K562 (cell line): ENCODE results near the gene LRMDA. TPM values are rescaled to one million over a fixed set of nuclear protein-coding genes. Genes with fewer than 3 reads are reported as not detected.

Source experiments
- ATAC-seq: fragments of 200-7000 bp; cut with Tn5 transposase; 3 replicates; pipeline ENCODE4 v1.9.1; 2020; ENCODE audit warnings: moderate library complexity
- BruUV-seq: library from RNA; stranded (reverse); fragments of 400-500 nt; replicated peaks from 2 replicates; lab custom pipeline; 2021; lab: Mats Ljungman, UMichigan
- CTCF ChIA-PET: fragments of 300-600 bp; formaldehyde crosslinking; extraction: SDS; loops from one replicate; lab custom pipeline; 2021; ENCODE audit warnings: low intra/inter-chr PET ratio; lab: Yijun Ruan, JAX
- POLR2A ChIA-PET: fragments of 300-600, 350-650 bp; sonication (Branson Sonifier 250); formaldehyde crosslinking; extraction: SDS; loops from one replicate; lab custom pipeline; 2021; ENCODE audit warnings: antibody characterized with exemption, inconsistent platforms; lab: Yijun Ruan, JAX
- DNase-seq, 4 experiments: peaks; one replicate each; pipeline versions ENCODE4 v3.0.0 to v3.0.0-alpha.2; 2011 to 2018; ENCODE audit warnings: low spot score in 3 of 4, mixed read lengths in 3 of 4; ENCODE audit errors: extremely low read depth in 1 of 4
- FAIRE-seq: peaks from 2 replicates; lab custom pipeline; 2011; peaks lifted over from hg19 to GRCh38; lab: Jason Lieb, UNC
- H2AFZ ChIP-seq: 2 replicates; pipeline ENCODE4 v1.6.0; 2011; ENCODE audit warnings: low read depth, low read length, control low read depth, inconsistent platforms
- H3K27ac ChIP-seq: fragments of 200-600 bp; 3 replicates; pipeline ENCODE4 v1.8.0; 2011; ENCODE audit warnings: low read depth, mild to moderate bottlenecking, control low read depth, inconsistent platforms, low read length, moderate library complexity, mixed read lengths; ENCODE audit errors: extremely low read depth
- H3K27me3 ChIP-seq, 2 experiments: fragments of 300-600 bp in 1 of 2; 2 replicates in 1 of 2; 3 replicates in 1 of 2; pipeline versions ENCODE4 v1.6.0 to v1.8.0; 2011; ENCODE audit warnings: inconsistent platforms in 2 of 2, low read length in 2 of 2, mild to moderate bottlenecking in 1 of 2, mixed read lengths in 1 of 2, moderate library complexity in 1 of 2; ENCODE audit not compliant: control insufficient read depth in 2 of 2, insufficient read depth in 2 of 2
- H3K36me3 ChIP-seq: fragments of 300-600 bp; 3 replicates; pipeline ENCODE4 v1.8.0; 2011; ENCODE audit warnings: mild to moderate bottlenecking, low read length, inconsistent platforms; ENCODE audit not compliant: control insufficient read depth, insufficient read depth
- H3K4me1 ChIP-seq, 2 experiments: fragments of 200-600 bp in 1 of 2; replicated peaks in 1 of 2; 2 replicates in 1 of 2; 3 replicates in 1 of 2; pipeline versions ENCODE4 v1.5.1 to v1.8.0; 2011; ENCODE audit warnings: inconsistent platforms in 2 of 2, low read length in 2 of 2, mild to moderate bottlenecking in 1 of 2, mixed read lengths in 1 of 2, moderate library complexity in 1 of 2; ENCODE audit not compliant: control insufficient read depth in 2 of 2, insufficient read depth in 2 of 2
- H3K4me2 ChIP-seq: 2 replicates; pipeline ENCODE4 v1.6.1; 2011; ENCODE audit warnings: low read length, control low read depth, inconsistent platforms, mixed read lengths; ENCODE audit not compliant: insufficient read depth
- H3K4me3 ChIP-seq: fragments of 200-600 bp; sonication (generic), shearing (Covaris generic); 2 replicates; pipeline ENCODE4 v1.5.1; 2016; ENCODE audit warnings: control low read depth, inconsistent platforms
- H3K79me2 ChIP-seq: fragments of 200-600 bp; 3 replicates; pipeline ENCODE4 v1.8.0; 2011; ENCODE audit warnings: low read length, inconsistent platforms; ENCODE audit not compliant: control insufficient read depth, insufficient read depth
- H3K9ac ChIP-seq, 2 experiments: 2 replicates each; pipeline versions ENCODE4 v1.6.0 to v1.6.1; 2011; ENCODE audit warnings: low read depth in 2 of 2, low read length in 2 of 2, control low read depth in 1 of 2, inconsistent platforms in 1 of 2, mild to moderate bottlenecking in 1 of 2, mixed read lengths in 1 of 2; ENCODE audit not compliant: insufficient read depth in 1 of 2
- H3K9me1 ChIP-seq: one replicate; pipeline ENCODE4 v1.6.0; 2011; ENCODE audit warnings: inconsistent platforms, mild to moderate bottlenecking, low read length, moderate library complexity; ENCODE audit not compliant: control insufficient read depth, insufficient read depth
- H3K9me3 ChIP-seq: replicated peaks from 2 replicates; pipeline ENCODE4 v1.5.1; 2011; ENCODE audit warnings: low read depth, low read length, inconsistent platforms; ENCODE audit not compliant: control insufficient read depth, insufficient read depth
- H4K20me1 ChIP-seq: replicated peaks from 2 replicates; pipeline ENCODE4 v1.6.1; 2011; ENCODE audit warnings: low read length, inconsistent platforms, mixed read lengths; ENCODE audit not compliant: control insufficient read depth, insufficient read depth
- MXI1 ChIP-seq: IDR thresholded peaks from 2 replicates; pipeline ENCODE4 v1.6.1; 2011; ENCODE audit warnings: low read depth, mild to moderate bottlenecking, improper control_type of control experiment, low read length
- ZBTB17 ChIP-seq: fragments of 450-650 bp; formaldehyde crosslinking; IDR thresholded peaks from 2 replicates; pipeline ENCODE4 v1.4.0; 2020; ENCODE audit warnings: mild to moderate bottlenecking
- ZNF146 ChIP-seq: IDR thresholded peaks from one replicate; pipeline ENCODE4 v1.6.1; 2018; ENCODE audit warnings: missing compliant biosample characterization; ENCODE audit not compliant: unreplicated experiment
- ZNF324 ChIP-seq: fragments of 250-450 bp; sonication (Bioruptor Pico); IDR thresholded peaks from 2 replicates; pipeline ENCODE4 v1.4.0; 2020; ENCODE audit warnings: mild to moderate bottlenecking
- ZNF41 ChIP-seq: fragments of 250-450 bp; sonication (Bioruptor Pico); conservative IDR thresholded peaks from 2 replicates; pipeline ENCODE4 v1.4.0; 2020; ENCODE audit warnings: mild to moderate bottlenecking
- WGBS: fragments of 100-300 bp; shearing (Covaris generic); methylation state at CpG from one replicate; pipeline ENCODE4 v1.1.6; 2016; ENCODE audit warnings: low coverage, mixed read lengths; ENCODE audit not compliant: insufficient coverage; ENCODE audit errors: missing lambda C conversion rate; 5-methylcytosine and 5-hydroxymethylcytosine counted together
- in situ Hi-C: fragments of 300-500 bp; cut with MboI; formaldehyde crosslinking; loops from 4 replicates; pipeline ENCODE4 v1.15.0; 2018; ENCODE audit warnings: inconsistent platforms, mixed read lengths
- intact Hi-C: fragments of 100-400 bp; cut with micrococcal nuclease; formaldehyde crosslinking; loops from 2 replicates; pipeline ENCODE4 v1.14.2; 2022
- polyA plus RNA-seq, 8 experiments: library from polyadenylated mRNA; depleted of rRNA in 4 of 8; stranded (reverse) in 5 of 8; unstranded in 3 of 8; fragments of >200 nt; fragmentation: Nextera tagmentation in 2 of 8; fragmentation: Illumina TruSeq in 1 of 8; extraction: Ambion mirVana in 2 of 8; extraction: Trizol in 1 of 8; gene quantifications; 2 replicates each; pipeline versions ENCODE4 v1.2.1 to v1.2.3, GENCODE V29; 2011 to 2014; ENCODE audit warnings: inconsistent platforms in 1 of 8, missing spikeins in 1 of 8
- total RNA-seq, 7 experiments: library from RNA; depleted of rRNA in 6 of 7; stranded (reverse); fragments of >200 nt in 6 of 7; fragmentation: Illumina TruSeq in 2 of 7; extraction: Trizol in 2 of 7; gene quantifications; 2 replicates each; pipeline versions ENCODE4 v1.2.1 to v1.2.3, GENCODE V29; 2011 to 2021; ENCODE audit warnings: low replicate concordance in 1 of 7
- TF ChIP-seq, protein P1 (sequence below): sonication (generic); formaldehyde crosslinking; IDR thresholded peaks from 2 replicates; pipeline ENCODE4 v1.8.1; 2023; ENCODE audit warnings: mild to moderate bottlenecking, missing genetic modification reagents
- TF ChIP-seq, protein P2 (sequence below): fragments of 250-450 bp; sonication (Bioruptor Pico); IDR thresholded peaks from 2 replicates; pipeline ENCODE4 v1.4.0; 2020; ENCODE audit warnings: mild to moderate bottlenecking, moderate library complexity
- TF ChIP-seq, protein P3 (sequence below): fragments of 200-800 bp; sonication (Bioruptor generic); IDR thresholded peaks from 2 replicates; pipeline ENCODE4 v1.6.1; 2017; ENCODE audit warnings: missing genetic modification characterization, missing compliant biosample characterization

LRMDA gene
- total and polyA plus RNA-seq, 9 of the 15 experiments (the other 6 are each of a cell fraction or from before 2014, with no cell fraction given) = 0.25 TPM; not detected in 8

DNA sequence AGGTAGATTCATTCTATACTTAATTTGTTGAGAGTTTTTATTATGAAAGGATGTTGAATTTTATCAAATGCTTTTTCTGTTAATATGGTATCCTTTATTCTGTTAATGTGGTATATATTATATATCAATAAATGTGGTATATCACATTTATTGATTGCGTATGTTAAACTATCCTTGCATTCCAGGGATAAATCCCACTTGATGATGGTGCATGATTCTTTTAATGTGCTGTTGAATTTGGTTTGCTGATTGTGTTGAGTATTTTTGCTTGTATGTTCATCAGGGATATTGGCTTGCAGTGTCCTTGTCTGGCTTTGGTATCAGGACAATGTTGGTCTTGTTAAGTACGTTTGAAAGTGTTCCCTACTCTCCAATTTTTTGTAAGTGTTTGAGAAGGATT is 11.9 kb downstream of the LRMDA start:
- in situ Hi-C loops = no loop called here
- Histone ChIP-seq H2AFZ (no peak overlapping the region), H3K4me3 (no peak overlapping the region), H3K36me3 (no peaks in the 10 kb centered on the region), H3K9ac (no peak overlapping the region), H3K27ac (no peak overlapping the region), H3K27me3 (no peaks in the 10 kb centered on the region), H3K9me3 (peaks cover 6% of the 10 kb centered on the region), H3K79me2 (no peaks in the 10 kb centered on the region), H3K4me1 (no peaks in the 10 kb centered on the region), H3K4me2 (no peak overlapping the region), H4K20me1 (no peaks in the 10 kb centered on the region), H3K9me1 (no peaks in the 10 kb centered on the region)
- ATAC-seq = no peak
- no TSS peak for BruUV-seq
- no peak for DNase-seq
- no peak for TF ChIP-seq ZNF41
- TF ChIP-seq ZNF324 (CRISPR knock-in tag) = peak; percentile 94
- CTCF ChIA-PET = no interaction called here
- intact Hi-C loops = no loop called here
- no peak for FAIRE-seq
- WGBS = 2% methylated on average over 2 of the region's 2 CpGs
- POLR2A ChIA-PET = no interaction called here

DNA sequence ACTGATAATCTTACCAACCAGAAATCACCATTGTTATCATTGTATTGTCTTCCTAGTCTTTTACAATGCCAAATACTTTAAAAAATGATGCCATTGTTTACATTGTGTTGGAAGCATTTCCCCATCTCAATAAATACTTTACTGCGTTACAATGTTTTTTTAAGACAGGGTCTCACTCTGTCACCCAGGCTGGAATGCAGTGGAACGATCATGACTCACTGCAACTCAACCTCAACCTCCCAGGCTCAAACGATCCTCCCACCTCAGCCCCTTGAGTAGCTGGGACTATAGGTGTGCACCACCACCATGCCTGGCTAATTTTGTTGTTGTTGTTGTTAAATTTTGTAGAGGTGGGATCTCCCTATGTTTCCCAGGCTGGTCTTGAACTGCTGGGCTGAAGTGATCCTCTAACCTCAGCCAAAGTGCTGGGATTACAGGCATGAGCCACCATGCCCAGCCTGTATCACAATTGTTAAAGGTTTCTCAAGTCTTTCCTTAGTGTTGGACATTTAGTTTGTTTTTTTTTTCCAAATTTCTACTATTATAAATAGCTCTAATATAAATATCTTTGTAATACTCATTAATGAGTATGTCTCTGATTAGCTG is 13.5 kb downstream of the LRMDA start:
- H3K36me3 ChIP-seq = no peaks in the 10 kb centered on the region
- FAIRE-seq = no peak
- peaks cover under 1 to 3% of the 10 kb centered on the region in 2 experiments; a peak in 2 of 5 replicates for H3K27me3 ChIP-seq
- no peak overlapping the region for H2AFZ ChIP-seq
- in situ Hi-C loops = no loop called here
- no peaks in the 10 kb centered on the region for H4K20me1 ChIP-seq
- no peaks in the 10 kb centered on the region for H3K79me2 ChIP-seq
- H3K9ac ChIP-seq = no peak overlapping the region
- ATAC-seq = no peak
- no TSS peak for BruUV-seq
- intact Hi-C loops = no loop called here
- no peak overlapping the region for H3K4me3 ChIP-seq
- H3K4me1 ChIP-seq = no peaks in the 10 kb centered on the region
- H3K27ac ChIP-seq = no peak overlapping the region
- DNase-seq = no peak
- H3K4me2 ChIP-seq = no peak overlapping the region
- H3K9me1 ChIP-seq = no peaks in the 10 kb centered on the region
- H3K9me3 ChIP-seq = peaks cover 6% of the 10 kb centered on the region
- ChIA-PET CTCF (no interaction called here), POLR2A (interaction anchor here (0.6 to 0.9 kb wide), 2 partner anchors 11 to 1584 kb away, joined by 3 to 4 read pairs; no protein-coding TSS in a partner anchor)
- WGBS = 2% methylated on average over 3 of the region's 3 CpGs
- TF ChIP-seq, protein P1, sequence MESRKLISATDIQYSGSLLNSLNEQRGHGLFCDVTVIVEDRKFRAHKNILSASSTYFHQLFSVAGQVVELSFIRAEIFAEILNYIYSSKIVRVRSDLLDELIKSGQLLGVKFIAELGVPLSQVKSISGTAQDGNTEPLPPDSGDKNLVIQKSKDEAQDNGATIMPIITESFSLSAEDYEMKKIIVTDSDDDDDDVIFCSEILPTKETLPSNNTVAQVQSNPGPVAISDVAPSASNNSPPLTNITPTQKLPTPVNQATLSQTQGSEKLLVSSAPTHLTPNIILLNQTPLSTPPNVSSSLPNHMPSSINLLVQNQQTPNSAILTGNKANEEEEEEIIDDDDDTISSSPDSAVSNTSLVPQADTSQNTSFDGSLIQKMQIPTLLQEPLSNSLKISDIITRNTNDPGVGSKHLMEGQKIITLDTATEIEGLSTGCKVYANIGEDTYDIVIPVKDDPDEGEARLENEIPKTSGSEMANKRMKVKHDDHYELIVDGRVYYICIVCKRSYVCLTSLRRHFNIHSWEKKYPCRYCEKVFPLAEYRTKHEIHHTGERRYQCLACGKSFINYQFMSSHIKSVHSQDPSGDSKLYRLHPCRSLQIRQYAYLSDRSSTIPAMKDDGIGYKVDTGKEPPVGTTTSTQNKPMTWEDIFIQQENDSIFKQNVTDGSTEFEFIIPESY = no peak
- TF ChIP-seq, protein P2, sequence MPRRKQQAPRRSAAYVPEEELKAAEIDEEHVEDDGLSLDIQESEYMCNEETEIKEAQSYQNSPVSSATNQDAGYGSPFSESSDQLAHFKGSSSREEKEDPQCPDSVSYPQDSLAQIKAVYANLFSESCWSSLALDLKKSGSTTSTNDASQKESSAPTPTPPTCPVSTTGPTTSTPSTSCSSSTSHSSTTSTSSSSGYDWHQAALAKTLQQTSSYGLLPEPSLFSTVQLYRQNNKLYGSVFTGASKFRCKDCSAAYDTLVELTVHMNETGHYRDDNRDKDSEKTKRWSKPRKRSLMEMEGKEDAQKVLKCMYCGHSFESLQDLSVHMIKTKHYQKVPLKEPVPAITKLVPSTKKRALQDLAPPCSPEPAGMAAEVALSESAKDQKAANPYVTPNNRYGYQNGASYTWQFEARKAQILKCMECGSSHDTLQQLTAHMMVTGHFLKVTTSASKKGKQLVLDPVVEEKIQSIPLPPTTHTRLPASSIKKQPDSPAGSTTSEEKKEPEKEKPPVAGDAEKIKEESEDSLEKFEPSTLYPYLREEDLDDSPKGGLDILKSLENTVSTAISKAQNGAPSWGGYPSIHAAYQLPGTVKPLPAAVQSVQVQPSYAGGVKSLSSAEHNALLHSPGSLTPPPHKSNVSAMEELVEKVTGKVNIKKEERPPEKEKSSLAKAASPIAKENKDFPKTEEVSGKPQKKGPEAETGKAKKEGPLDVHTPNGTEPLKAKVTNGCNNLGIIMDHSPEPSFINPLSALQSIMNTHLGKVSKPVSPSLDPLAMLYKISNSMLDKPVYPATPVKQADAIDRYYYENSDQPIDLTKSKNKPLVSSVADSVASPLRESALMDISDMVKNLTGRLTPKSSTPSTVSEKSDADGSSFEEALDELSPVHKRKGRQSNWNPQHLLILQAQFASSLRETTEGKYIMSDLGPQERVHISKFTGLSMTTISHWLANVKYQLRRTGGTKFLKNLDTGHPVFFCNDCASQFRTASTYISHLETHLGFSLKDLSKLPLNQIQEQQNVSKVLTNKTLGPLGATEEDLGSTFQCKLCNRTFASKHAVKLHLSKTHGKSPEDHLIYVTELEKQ (CRISPR knock-in tag) = no peak
- TF ChIP-seq MXI1 = no peak
- no peak for TF ChIP-seq ZNF146 (CRISPR knock-in tag)
- no peak for TF ChIP-seq ZBTB17 (CRISPR knock-in tag)
- TF ChIP-seq, protein P3, sequence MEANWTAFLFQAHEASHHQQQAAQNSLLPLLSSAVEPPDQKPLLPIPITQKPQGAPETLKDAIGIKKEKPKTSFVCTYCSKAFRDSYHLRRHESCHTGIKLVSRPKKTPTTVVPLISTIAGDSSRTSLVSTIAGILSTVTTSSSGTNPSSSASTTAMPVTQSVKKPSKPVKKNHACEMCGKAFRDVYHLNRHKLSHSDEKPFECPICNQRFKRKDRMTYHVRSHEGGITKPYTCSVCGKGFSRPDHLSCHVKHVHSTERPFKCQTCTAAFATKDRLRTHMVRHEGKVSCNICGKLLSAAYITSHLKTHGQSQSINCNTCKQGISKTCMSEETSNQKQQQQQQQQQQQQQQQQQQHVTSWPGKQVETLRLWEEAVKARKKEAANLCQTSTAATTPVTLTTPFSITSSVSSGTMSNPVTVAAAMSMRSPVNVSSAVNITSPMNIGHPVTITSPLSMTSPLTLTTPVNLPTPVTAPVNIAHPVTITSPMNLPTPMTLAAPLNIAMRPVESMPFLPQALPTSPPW = no peak
